Fibroblast of lung (primary cell): Measurements from ENCODE around the gene VAMP4. TPM values are rescaled to one million over a fixed set of nuclear protein-coding genes. Genes with fewer than 3 reads are reported as not detected.

Experiments
- DNase-seq, 2 donors: peaks; one replicate each; pipeline versions ENCODE4 v3.0.0 to v3.0.0-alpha.2; 2010; ENCODE audit warnings: low read depth in 2 of 2
- H2AFZ ChIP-seq: 2 replicates; pipeline ENCODE4 v1.5.1; 2012; ENCODE audit warnings: low read length, control low read depth, inconsistent platforms
- H3K27ac ChIP-seq: 2 replicates; pipeline ENCODE4 v1.5.1; 2011; ENCODE audit warnings: low read length, control low read depth; ENCODE audit not compliant: insufficient read depth
- H3K27me3 ChIP-seq: 2 replicates; pipeline ENCODE4 v1.5.1; 2011; ENCODE audit warnings: mild to moderate bottlenecking, low read length; ENCODE audit not compliant: control insufficient read depth, insufficient read depth
- H3K36me3 ChIP-seq: 2 replicates; pipeline ENCODE4 v1.5.1; 2011; ENCODE audit warnings: low read length; ENCODE audit not compliant: control insufficient read depth, insufficient read depth
- H3K4me1 ChIP-seq: 2 replicates; pipeline ENCODE4 v1.5.1; 2011; ENCODE audit warnings: low read length; ENCODE audit not compliant: control insufficient read depth, insufficient read depth; ENCODE audit errors: extremely low read depth
- H3K4me2 ChIP-seq: 2 replicates; pipeline ENCODE4 v1.5.1; 2011; ENCODE audit warnings: low read length, control low read depth; ENCODE audit not compliant: insufficient read depth; ENCODE audit errors: extremely low read depth
- H3K4me3 ChIP-seq, 4 experiments: fragments of 200-600 bp in 1 of 4; sonication (generic) in 1 of 4; replicated peaks in 1 of 4; 2 replicates each; pipeline ENCODE4 v1.5.1; 2011 to 2016; ENCODE audit warnings: low read length in 4 of 4, low read depth in 3 of 4, mild to moderate bottlenecking in 3 of 4, control low read depth in 2 of 4, inconsistent platforms in 1 of 4, mixed read lengths in 1 of 4; ENCODE audit not compliant: insufficient read depth in 1 of 4; ENCODE audit errors: control extremely low read depth in 1 of 4
- H3K79me2 ChIP-seq: 2 replicates; pipeline ENCODE4 v1.5.1; 2012; ENCODE audit warnings: mild to moderate bottlenecking, low read length, inconsistent platforms; ENCODE audit not compliant: control insufficient read depth, insufficient read depth
- H3K9ac ChIP-seq: 2 replicates; pipeline ENCODE4 v1.5.1; 2011; ENCODE audit warnings: mild to moderate bottlenecking, low read length, control low read depth; ENCODE audit not compliant: insufficient read depth
- H3K9me3 ChIP-seq: 2 replicates; pipeline ENCODE4 v1.5.1; 2012; ENCODE audit warnings: low read depth, low read length; ENCODE audit not compliant: control insufficient read depth, insufficient read depth
- H4K20me1 ChIP-seq: 2 replicates; pipeline ENCODE4 v1.5.1; 2011; ENCODE audit warnings: low read length; ENCODE audit not compliant: control insufficient read depth, insufficient read depth; ENCODE audit errors: extremely low read depth
- CTCF ChIP-seq, 2 donors: IDR thresholded peaks in 1 of 2; conservative IDR thresholded peaks in 1 of 2; 1 replicate in 1 of 2; 2 replicates in 1 of 2; pipeline ENCODE4 v1.5.1; 2011 to 2012; ENCODE audit warnings: low read length in 2 of 2, control low read depth in 1 of 2, inconsistent platforms in 1 of 2, low read depth in 1 of 2, mild to moderate bottlenecking in 1 of 2
- EZH2 ChIP-seq: IDR thresholded peaks from 2 replicates; pipeline ENCODE4 v1.5.1; 2012; ENCODE audit warnings: low read length, control low read depth, mild to moderate bottlenecking; ENCODE audit errors: missing control alignments
- polyA plus RNA-seq, 2 donors: library from polyadenylated mRNA; depleted of rRNA in 1 of 2; stranded (reverse) in 1 of 2; unstranded in 1 of 2; fragments of >200 nt; gene quantifications; 2 replicates each; pipeline ENCODE4 v1.2.1, GENCODE V29; 2011 to 2012; ENCODE audit warnings: missing spikeins in 1 of 2
- total RNA-seq: library from RNA; depleted of rRNA; stranded (reverse); fragments of >200 nt; gene quantifications from 2 replicates; pipeline ENCODE4 v1.2.1, GENCODE V29; 2014

The VAMP4 gene
- total and polyA plus RNA-seq, 2 donors (not counting 1 experiment from before 2014, with no cell fraction given), result 29.0 to 32.9 TPM

- H3K27ac ChIP-seq, result no peak overlapping the region
- TF ChIP-seq EZH2 (no peak), CTCF (conservative IDR thresholded peaks at IDR 0.05 in 1 of 2, IDR thresholded peaks at IDR 0.05 in 1 of 2; ENCODE audit: low read depth in 1 of 2, low read length in 2 of 2) (no peak)
- DNase-seq, result no peak
These were observed 76.9 kb downstream of the VAMP4 start for GRCh38 chr1:171664976-171665375.

GRCh38 chr1:171663854-171664575 is 77.8 kb downstream of the VAMP4 start:
- Histone ChIP-seq H3K9me3 (no peaks in the 10 kb centered on the region), H4K20me1 (no peaks in the 10 kb centered on the region), H3K36me3 (no peaks in the 10 kb centered on the region), H3K4me2 (no peak overlapping the region), H3K79me2 (no peaks in the 10 kb centered on the region), H3K4me1 (no peaks in the 10 kb centered on the region), H3K4me3 (no peak overlapping the region), H3K27ac (no peak overlapping the region), H3K27me3 (no peaks in the 10 kb centered on the region), H3K9ac (no peak overlapping the region), H2AFZ (no peak overlapping the region)
- TF ChIP-seq EZH2, result no peak
- TF ChIP-seq CTCF (conservative IDR thresholded peaks at IDR 0.05 in 1 of 2, IDR thresholded peaks at IDR 0.05 in 1 of 2; ENCODE audit: low read depth in 1 of 2, low read length in 2 of 2), result no peak
- no peak for DNase-seq

More at GRCh38 chr1:171664976-171665375, 76.9 kb downstream of the VAMP4 start:
- H3K4me2 ChIP-seq, result no peak overlapping the region
- H4K20me1 ChIP-seq, result no peaks in the 10 kb centered on the region
- H3K4me1 ChIP-seq, result no peaks in the 10 kb centered on the region
- no peak overlapping the region for H3K4me3 ChIP-seq
- no peak overlapping the region for H3K9ac ChIP-seq
- H3K27me3 ChIP-seq, result no peaks in the 10 kb centered on the region
- no peaks in the 10 kb centered on the region for H3K79me2 ChIP-seq
- H2AFZ ChIP-seq, result no peak overlapping the region
- H3K9me3 ChIP-seq, result no peaks in the 10 kb centered on the region
- no peaks in the 10 kb centered on the region for H3K36me3 ChIP-seq

GRCh38 chr1:171663036-171663853 is 78.6 kb downstream of the VAMP4 start:
- no peak overlapping the region for H2AFZ ChIP-seq
- H3K4me2 ChIP-seq, result no peak overlapping the region
- no peak for DNase-seq

More at GRCh38 chr1:171663036-171663853, 78.6 kb downstream of the VAMP4 start:
- no peak overlapping the region for H3K27ac ChIP-seq
- H3K4me3 ChIP-seq, result no peak overlapping the region
- no peak overlapping the region for H3K9ac ChIP-seq
- H3K27me3 ChIP-seq, result no peaks in the 10 kb centered on the region
- H3K79me2 ChIP-seq, result no peaks in the 10 kb centered on the region
- H3K4me1 ChIP-seq, result no peaks in the 10 kb centered on the region
- H4K20me1 ChIP-seq, result no peaks in the 10 kb centered on the region
- no peaks in the 10 kb centered on the region for H3K9me3 ChIP-seq
- no peaks in the 10 kb centered on the region for H3K36me3 ChIP-seq
- TF ChIP-seq CTCF (conservative IDR thresholded peaks at IDR 0.05 in 1 of 2, IDR thresholded peaks at IDR 0.05 in 1 of 2; ENCODE audit: low read depth in 1 of 2, low read length in 2 of 2), result no peak
- TF ChIP-seq EZH2, result no peak
